WTC11 (cell line): ENCODE measurements around the gene KAT6B.

Experiments
- ATF3 ChIP-seq: sonication (generic); formaldehyde crosslinking; conservative IDR thresholded peaks from 2 replicates; pipeline ENCODE4 v1.8.1; 2022; ENCODE audit warnings: mild to moderate bottlenecking, missing genetic modification reagents
- CTCF ChIP-seq: fragments of 200-600 bp; IDR thresholded peaks from 2 replicates; pipeline ENCODE4 v1.8.0; 2022; ENCODE audit warnings: antibody characterized with exemption
- ESRRA ChIP-seq: sonication (generic); formaldehyde crosslinking; IDR thresholded peaks from 2 replicates; pipeline ENCODE4 v1.8.1; 2022; ENCODE audit warnings: mild to moderate bottlenecking, missing genetic modification reagents, borderline replicate concordance
- FOXJ3 ChIP-seq: sonication (generic); formaldehyde crosslinking; IDR thresholded peaks from 2 replicates; pipeline ENCODE4 v1.9.0; 2021; ENCODE audit warnings: missing genetic modification reagents, mild to moderate bottlenecking, borderline replicate concordance
- FOXK1 ChIP-seq: sonication (generic); formaldehyde crosslinking; IDR thresholded peaks from 2 replicates; pipeline ENCODE4 v1.8.0; 2022; ENCODE audit warnings: mild to moderate bottlenecking, moderate library complexity, missing genetic modification reagents
- RELA ChIP-seq: sonication (generic); formaldehyde crosslinking; IDR thresholded peaks from 2 replicates; pipeline ENCODE4 v1.8.1; 2022; ENCODE audit warnings: missing genetic modification reagents, mild to moderate bottlenecking, borderline replicate concordance
- SMAD3 ChIP-seq: sonication (generic); formaldehyde crosslinking; IDR thresholded peaks from 2 replicates; pipeline ENCODE4 v1.8.0; 2022; ENCODE audit warnings: missing genetic modification reagents, mild to moderate bottlenecking, borderline replicate concordance
- SMAD4 ChIP-seq: sonication (generic); formaldehyde crosslinking; IDR thresholded peaks from 2 replicates; pipeline ENCODE4 v1.8.0; 2022; ENCODE audit warnings: mild to moderate bottlenecking, missing genetic modification reagents

GRCh38 chr10:74987339-74988053, 161.1 kb downstream of the KAT6B start:
- TF ChIP-seq SMAD4 (CRISPR knock-in tag): no peak
- no peak for TF ChIP-seq ATF3 (CRISPR knock-in tag)
- TF ChIP-seq ESRRA (CRISPR knock-in tag): no peak
- no peak for TF ChIP-seq RELA
- TF ChIP-seq SMAD3 (CRISPR knock-in tag): no peak
- TF ChIP-seq CTCF: no peak
- no peak for TF ChIP-seq FOXK1 (CRISPR knock-in tag)
- TF ChIP-seq FOXJ3 (CRISPR knock-in tag): no peak
